ENCODE results near the gene PCDHGA1. TPM values are rescaled to one million over a fixed set of nuclear protein-coding genes. Genes with fewer than 3 reads are reported as not detected.

The PCDHGA1 gene
- total and polyA plus RNA-seq, 7 donors, result 0.27 to 2.1 (median 0.59) TPM

DNA sequence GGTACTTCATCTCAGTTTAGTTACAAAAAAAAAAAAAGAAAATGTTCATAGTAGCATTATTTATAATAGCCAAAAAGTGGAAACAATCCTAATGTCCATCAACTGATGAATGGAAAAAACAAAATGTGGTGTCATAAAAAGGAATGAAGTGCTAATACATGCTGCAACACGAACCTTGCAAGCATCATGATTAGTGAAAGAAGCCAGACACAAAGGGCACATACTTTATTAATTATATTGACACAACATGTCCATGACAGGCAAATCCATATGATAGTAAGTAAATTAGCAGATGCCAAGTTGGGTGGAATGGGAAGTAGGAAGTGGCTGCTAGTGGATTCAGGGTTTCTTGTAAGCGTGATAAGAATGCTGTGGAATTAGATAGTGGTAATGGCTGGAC, 212.7 kb downstream of the PCDHGA1 start:
- H3K4me1 ChIP-seq, result no peaks in the 10 kb centered on the region
- H3K4me3 ChIP-seq, result no peak overlapping the region
- no peak overlapping the region for H3K27ac ChIP-seq
- 76 to 90% (median 84%) methylated on average over 2 of the region's 2 CpGs for WGBS, 3 donors
- intact Hi-C loops (cut with DNase I), result no loop called here
- peaks cover 14% of the 10 kb centered on the region for H3K9me3 ChIP-seq
- peaks cover 0 to 53% of the 10 kb centered on the region in 2 donors for H3K36me3 ChIP-seq (ENCODE audit: insufficient read depth in 1 of 2, low read depth in 1 of 2)
- no peak for ATAC-seq
- TF ChIP-seq, protein P1, sequence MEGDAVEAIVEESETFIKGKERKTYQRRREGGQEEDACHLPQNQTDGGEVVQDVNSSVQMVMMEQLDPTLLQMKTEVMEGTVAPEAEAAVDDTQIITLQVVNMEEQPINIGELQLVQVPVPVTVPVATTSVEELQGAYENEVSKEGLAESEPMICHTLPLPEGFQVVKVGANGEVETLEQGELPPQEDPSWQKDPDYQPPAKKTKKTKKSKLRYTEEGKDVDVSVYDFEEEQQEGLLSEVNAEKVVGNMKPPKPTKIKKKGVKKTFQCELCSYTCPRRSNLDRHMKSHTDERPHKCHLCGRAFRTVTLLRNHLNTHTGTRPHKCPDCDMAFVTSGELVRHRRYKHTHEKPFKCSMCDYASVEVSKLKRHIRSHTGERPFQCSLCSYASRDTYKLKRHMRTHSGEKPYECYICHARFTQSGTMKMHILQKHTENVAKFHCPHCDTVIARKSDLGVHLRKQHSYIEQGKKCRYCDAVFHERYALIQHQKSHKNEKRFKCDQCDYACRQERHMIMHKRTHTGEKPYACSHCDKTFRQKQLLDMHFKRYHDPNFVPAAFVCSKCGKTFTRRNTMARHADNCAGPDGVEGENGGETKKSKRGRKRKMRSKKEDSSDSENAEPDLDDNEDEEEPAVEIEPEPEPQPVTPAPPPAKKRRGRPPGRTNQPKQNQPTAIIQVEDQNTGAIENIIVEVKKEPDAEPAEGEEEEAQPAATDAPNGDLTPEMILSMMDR (IDR thresholded peaks at IDR 0.05), result no peak
- no peaks in the 10 kb centered on the region for H3K27me3 ChIP-seq (ENCODE audit: insufficient read depth in 3 of 3, low read length in 2 of 3)
- no peak for DNase-seq

DNA sequence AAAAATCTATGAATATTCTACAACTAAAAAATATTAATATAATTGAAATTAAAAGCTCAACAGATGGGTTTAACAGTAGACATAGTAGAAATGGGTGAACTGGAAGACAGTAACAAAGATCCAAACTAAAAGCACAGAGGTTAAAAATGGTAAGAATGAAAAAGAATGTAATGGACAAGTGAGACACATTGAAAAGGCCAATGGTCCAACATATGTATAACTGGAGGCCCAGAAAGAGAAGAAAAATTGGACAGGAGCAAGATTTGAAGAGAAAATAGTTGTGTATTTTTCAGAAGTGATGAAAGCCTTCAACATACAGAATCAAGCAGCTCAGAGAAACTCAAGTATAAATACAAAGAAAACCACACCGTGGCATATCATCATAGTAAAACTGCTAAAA, 217.2 kb downstream of the PCDHGA1 start:
- H3K4me1 ChIP-seq, result no peaks in the 10 kb centered on the region
- no peak overlapping the region for H3K4me3 ChIP-seq
- peaks cover 19% of the 10 kb centered on the region for H3K9me3 ChIP-seq
- peaks cover 0 to 64% of the 10 kb centered on the region in 2 donors for H3K36me3 ChIP-seq (ENCODE audit: insufficient read depth in 1 of 2, low read depth in 1 of 2)
- TF ChIP-seq, protein P1 (IDR thresholded peaks at IDR 0.05), result no peak
- ATAC-seq (no peak), DNase-seq (no peak)
- H3K27ac ChIP-seq, result no peak overlapping the region
- intact Hi-C loops (cut with DNase I), result no loop called here
- 100% methylated on average over 1 of the region's 1 CpG for WGBS, 3 donors
- no peaks in the 10 kb centered on the region for H3K27me3 ChIP-seq (ENCODE audit: insufficient read depth in 3 of 3, low read length in 2 of 3)

DNA sequence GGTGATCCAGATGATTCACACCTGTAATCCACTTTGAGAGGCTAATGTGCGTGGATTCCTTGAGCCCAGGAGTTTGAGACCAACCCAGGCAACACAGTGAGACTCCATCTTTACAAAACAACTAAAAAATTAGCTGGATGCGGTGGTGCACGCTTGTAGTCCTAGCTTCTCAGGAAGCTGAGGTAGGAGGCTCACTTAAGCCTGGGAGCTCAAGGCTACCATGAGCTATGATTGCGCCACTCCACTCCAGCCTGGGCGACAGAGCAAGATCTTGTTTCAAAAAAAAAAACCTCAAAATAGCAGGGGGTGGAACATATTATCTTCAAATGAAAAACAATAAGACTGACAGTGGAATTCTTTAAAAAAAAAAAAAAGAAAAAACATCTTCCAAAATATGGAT, 217.6 kb downstream of the PCDHGA1 start:
- H3K9me3 ChIP-seq, result peaks cover 19% of the 10 kb centered on the region
- no peak overlapping the region for H3K27ac ChIP-seq
- no peak overlapping the region for H3K4me3 ChIP-seq
- intact Hi-C loops (cut with DNase I), result no loop called here
- WGBS, 3 donors, result 96 to 99% (median 99%) methylated on average over 5 of the region's 5 CpGs
- TF ChIP-seq, protein P1 (IDR thresholded peaks at IDR 0.05), result no peak
- peaks cover 0 to 63% of the 10 kb centered on the region in 2 donors for H3K36me3 ChIP-seq (ENCODE audit: insufficient read depth in 1 of 2, low read depth in 1 of 2)
- DNase-seq (no peak), ATAC-seq (no peak)
- H3K4me1 ChIP-seq, result no peaks in the 10 kb centered on the region
- no peaks in the 10 kb centered on the region for H3K27me3 ChIP-seq (ENCODE audit: insufficient read depth in 3 of 3, low read length in 2 of 3)

DNA sequence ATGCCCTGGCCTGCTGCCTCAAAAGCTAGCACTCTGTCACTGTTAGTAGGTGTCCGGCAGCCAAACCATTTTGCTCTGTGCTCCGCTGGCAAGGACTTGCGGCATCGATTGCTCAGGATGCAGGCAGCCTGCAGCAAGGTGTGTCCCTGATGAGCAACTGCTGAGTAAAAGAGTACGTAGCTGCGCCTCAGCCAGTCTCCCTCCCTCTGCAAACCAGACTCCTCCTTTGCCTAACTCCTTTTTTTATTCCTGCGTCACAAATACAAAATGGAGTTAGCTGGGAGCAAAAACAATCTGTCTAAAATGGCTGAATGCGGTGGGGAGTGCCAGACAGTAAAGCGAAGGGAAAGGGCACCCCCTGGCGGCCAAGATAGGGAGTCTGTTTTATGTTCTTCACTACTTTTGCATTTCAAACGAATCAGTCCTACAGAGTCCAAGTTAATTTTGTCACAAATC, 227.4 kb downstream of the PCDHGA1 start:
- intact Hi-C loops (cut with DNase I), result loop anchor here (5.0 kb wide), 4 partner anchors 35 to 235 kb away; partner anchors contain the start of genes PCDHGA12 (in 1 of the 2), PCDHGB7 (in 1 of the 2) and TAF7 (in 1 of the 2)
- no peaks in the 10 kb centered on the region for H3K9me3 ChIP-seq
- H3K27ac ChIP-seq, result peak overlapping the region; percentile 86
- peak; percentile 65 to 84 (median 68) for ATAC-seq
- peaks cover 0 to 42% of the 10 kb centered on the region in 2 donors for H3K36me3 ChIP-seq (ENCODE audit: insufficient read depth in 1 of 2, low read depth in 1 of 2)
- 34 to 48% (median 35%) methylated on average over 11 of the region's 11 CpGs for WGBS, 3 donors
- TF ChIP-seq, protein P1 (IDR thresholded peaks at IDR 0.05), result peak; percentile 88
- DNase-seq, result peak; percentile 86 to 90
- H3K4me3 ChIP-seq, result peak overlapping the region; percentile 6
- peaks cover 27% of the 10 kb centered on the region for H3K4me1 ChIP-seq
- H3K27me3 ChIP-seq (ENCODE audit: insufficient read depth in 3 of 3, low read length in 2 of 3), result no peaks in the 10 kb centered on the region

DNA sequence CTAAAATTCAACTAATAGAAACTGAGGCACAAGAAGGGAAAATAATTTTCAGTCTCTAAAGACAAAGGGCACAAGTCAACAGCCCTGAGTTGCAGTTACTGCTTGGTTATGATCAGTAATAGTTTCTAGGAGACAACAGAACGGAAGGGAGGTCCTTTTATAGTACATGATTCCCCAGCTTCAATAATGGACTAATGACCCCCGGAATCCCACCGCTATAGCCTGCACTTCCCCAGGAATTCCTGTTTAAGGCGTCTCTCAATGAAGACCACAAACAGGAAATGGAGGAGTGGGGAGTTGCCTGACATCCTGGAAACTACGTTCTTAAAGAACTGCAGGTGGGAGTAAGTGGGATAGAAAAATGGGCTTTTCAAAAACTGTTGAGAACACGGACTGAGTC, 227.8 kb downstream of the PCDHGA1 start:
- H3K9me3 ChIP-seq, result no peaks in the 10 kb centered on the region
- H3K27me3 ChIP-seq (ENCODE audit: insufficient read depth in 3 of 3, low read length in 2 of 3), result no peaks in the 10 kb centered on the region
- TF ChIP-seq, protein P1 (IDR thresholded peaks at IDR 0.05), result no peak
- peak overlapping the region; percentile 6 for H3K4me3 ChIP-seq
- H3K27ac ChIP-seq, result peak overlapping the region; percentile 86
- WGBS, 3 donors, result 62 to 69% (median 65%) methylated on average over 6 of the region's 6 CpGs
- ATAC-seq (no peak), DNase-seq (no peak)
- peaks cover 27% of the 10 kb centered on the region for H3K4me1 ChIP-seq
- intact Hi-C loops (cut with DNase I), result loop anchor here (5.0 kb wide), 4 partner anchors 36 to 236 kb away; partner anchors contain the start of genes PCDHGA12 (in 1 of the 2), PCDHGB7 (in 1 of the 2) and TAF7 (in 1 of the 2)
- H3K36me3 ChIP-seq (ENCODE audit: insufficient read depth in 1 of 2, low read depth in 1 of 2), result peaks cover 0 to 42% of the 10 kb centered on the region in 2 donors

All from psoas muscle (tissue), 8 donors.